ENCODE measurements around the gene HMGCLL1.

DNA sequence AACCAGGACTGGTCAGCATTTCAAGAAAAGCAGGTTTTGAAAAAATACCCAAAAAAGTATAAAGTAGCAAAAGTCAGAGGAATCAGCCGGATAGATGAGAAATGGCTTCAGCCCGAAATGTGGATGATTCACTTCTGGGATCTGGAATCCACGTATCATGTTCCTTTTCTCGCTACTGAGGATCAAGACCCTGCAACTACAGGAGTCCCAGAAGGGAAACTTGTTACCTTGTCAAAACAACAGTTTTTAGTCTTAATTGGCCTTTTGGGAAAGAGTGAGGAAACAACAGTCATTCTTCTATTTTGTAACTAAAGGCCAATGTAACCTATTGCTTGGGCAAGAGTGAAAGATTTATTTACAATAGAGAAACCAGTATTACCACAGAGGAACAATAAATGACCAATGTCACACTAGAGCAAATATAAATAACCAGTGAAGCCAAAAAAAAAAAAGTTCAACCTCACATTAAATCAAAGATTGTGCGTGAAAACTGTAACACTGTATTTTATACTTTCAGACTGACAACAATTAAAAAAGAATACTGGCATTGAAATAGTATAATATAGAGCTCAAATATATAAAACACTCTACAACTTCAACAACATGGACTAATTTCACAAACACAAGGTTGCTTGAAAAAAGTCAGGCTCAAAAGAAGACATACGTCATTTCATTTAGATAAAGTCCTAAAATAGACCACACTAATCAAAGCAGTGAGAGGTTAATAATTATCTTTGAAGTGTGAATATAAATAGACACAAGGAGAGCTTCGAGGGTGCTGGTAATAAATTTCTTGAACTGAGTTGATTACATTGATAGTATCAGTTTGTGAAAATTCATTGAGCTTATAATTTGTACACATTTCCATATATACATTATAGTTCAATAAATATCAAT is 135.5 kb downstream of the HMGCLL1 start:
- TF ChIP-seq POLR2A (IDR thresholded peaks at IDR 0.05), result no peak
- TF ChIP-seq, protein P1, sequence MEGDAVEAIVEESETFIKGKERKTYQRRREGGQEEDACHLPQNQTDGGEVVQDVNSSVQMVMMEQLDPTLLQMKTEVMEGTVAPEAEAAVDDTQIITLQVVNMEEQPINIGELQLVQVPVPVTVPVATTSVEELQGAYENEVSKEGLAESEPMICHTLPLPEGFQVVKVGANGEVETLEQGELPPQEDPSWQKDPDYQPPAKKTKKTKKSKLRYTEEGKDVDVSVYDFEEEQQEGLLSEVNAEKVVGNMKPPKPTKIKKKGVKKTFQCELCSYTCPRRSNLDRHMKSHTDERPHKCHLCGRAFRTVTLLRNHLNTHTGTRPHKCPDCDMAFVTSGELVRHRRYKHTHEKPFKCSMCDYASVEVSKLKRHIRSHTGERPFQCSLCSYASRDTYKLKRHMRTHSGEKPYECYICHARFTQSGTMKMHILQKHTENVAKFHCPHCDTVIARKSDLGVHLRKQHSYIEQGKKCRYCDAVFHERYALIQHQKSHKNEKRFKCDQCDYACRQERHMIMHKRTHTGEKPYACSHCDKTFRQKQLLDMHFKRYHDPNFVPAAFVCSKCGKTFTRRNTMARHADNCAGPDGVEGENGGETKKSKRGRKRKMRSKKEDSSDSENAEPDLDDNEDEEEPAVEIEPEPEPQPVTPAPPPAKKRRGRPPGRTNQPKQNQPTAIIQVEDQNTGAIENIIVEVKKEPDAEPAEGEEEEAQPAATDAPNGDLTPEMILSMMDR (IDR thresholded peaks at IDR 0.05), result no peak
